Stomach (tissue), 9 donors: Measurements from ENCODE around the gene PCMT1. TPM values are rescaled to one million over a fixed set of nuclear protein-coding genes. Genes with fewer than 3 reads are reported as not detected.

Source experiments
- DNase-seq, 2 donors: peaks; one replicate each; pipeline versions ENCODE4 v3.0.0 to v3.0.0-alpha.2; 2013 to 2019
- H3K27ac ChIP-seq, 5 donors: fragments of 200-600 bp in 4 of 5; sonication (generic) in 4 of 5; one replicate each; pipeline ENCODE4 v1.5.1; 2013 to 2019; ENCODE audit warnings: mild to moderate bottlenecking in 1 of 5, moderate library complexity in 1 of 5
- H3K27me3 ChIP-seq, 3 donors: fragments of 200-600 bp; sonication (generic); one replicate each; pipeline ENCODE4 v1.5.1; 2017 to 2019; ENCODE audit warnings: mixed run types in 1 of 3
- H3K36me3 ChIP-seq, 4 donors: fragments of 200-600 bp; sonication (generic); 1 replicate in 3 of 4; 2 replicates in 1 of 4; pipeline ENCODE4 v1.5.1; 2016 to 2019
- H3K4me1 ChIP-seq, 4 donors: fragments of 200-600 bp; sonication (generic); one replicate each; pipeline ENCODE4 v1.5.1; 2016 to 2019
- H3K4me3 ChIP-seq, 4 donors: fragments of 200-600 bp; sonication (generic) in 3 of 4; one replicate each; pipeline ENCODE4 v1.5.1; 2016 to 2019; ENCODE audit warnings: mild to moderate bottlenecking in 1 of 4
- H3K9me3 ChIP-seq, 4 donors: fragments of 200-600 bp; sonication (generic); one replicate each; pipeline ENCODE4 v1.5.1; 2016 to 2019
- CTCF ChIP-seq, 7 experiments: fragments of 450-650 bp in 4 of 7; fragments of 200-600 bp in 3 of 7; sonication (generic) in 3 of 7; IDR thresholded peaks; one replicate each; pipeline ENCODE4 v1.5.1; 2016 to 2019; ENCODE audit warnings: antibody characterized with exemption in 7 of 7, control low read depth in 2 of 7, mild to moderate bottlenecking in 1 of 7
- EP300 ChIP-seq: sonication (generic); formaldehyde crosslinking; IDR thresholded peaks from one replicate; pipeline ENCODE4 v1.6.1; 2017; ENCODE audit warnings: antibody characterized with exemption
- POLR2A ChIP-seq, 4 donors: fragments of 450-650 bp; IDR thresholded peaks; one replicate each; pipeline ENCODE4 v1.6.1; 2016; ENCODE audit warnings: antibody characterized with exemption in 4 of 4, control low read depth in 2 of 4, mild to moderate bottlenecking in 1 of 4, moderate library complexity in 1 of 4
- POLR2AphosphoS5 ChIP-seq, 3 donors: sonication (generic); formaldehyde crosslinking; IDR thresholded peaks; one replicate each; pipeline ENCODE4 v1.6.1; 2016; ENCODE audit warnings: antibody characterized with exemption in 3 of 3
- WGBS, 5 donors: extraction: QIAGEN DNeasy Blood & Tissue Kit in 3 of 5; methylation state at CpG; one replicate each; pipeline versions ENCODE4 v1.1.5 to v1.1.7; 2013 to 2018; 5-methylcytosine and 5-hydroxymethylcytosine counted together
- intact Hi-C: fragments of 100-400 bp; cut with DNase I; formaldehyde crosslinking; loops from one replicate; pipeline ENCODE4 v1.15.1; 2023; ENCODE audit warnings: low total_unique reads
- polyA plus RNA-seq, 3 donors: library from polyadenylated mRNA; stranded (reverse); fragments of 200-250 nt; gene quantifications; one replicate each; pipeline ENCODE4 v1.2.3, GENCODE V29; 2013
- total RNA-seq, 5 donors: library from RNA; depleted of rRNA; stranded (reverse); fragments of >200 nt; gene quantifications; one replicate each; pipeline versions ENCODE4 v1.1.0 to v1.2.3, GENCODE V29; 2014 to 2016
- donor health status: healthy with polysubstance abuse.
- donor health status: Bipolar disorder and iron deficiency.
- donor health status: healthy.

PCMT1 gene
- total and polyA plus RNA-seq, 8 donors = 2.6 to 109 (median 43.3) TPM

GRCh38 chr6:149727793-149728498, 21.6 kb upstream of the PCMT1 start:
- TF ChIP-seq POLR2AphosphoS5 (IDR thresholded peaks at IDR 0.05) = no peak
- DNase-seq = no peak
- Histone ChIP-seq H3K4me3 (no peak overlapping the region), H3K36me3 (peaks cover 5 to 87% (median 85%) of the 10 kb centered on the region in 4 donors), H3K9me3 (no peaks in the 10 kb centered on the region), H3K27me3 (no peaks in the 10 kb centered on the region), H3K27ac (peak overlapping the region in 1 of 5 donors; percentile 54), H3K4me1 (peaks cover 0 to 18% (median 4%) of the 10 kb centered on the region in 4 donors)
- intact Hi-C loops = no loop called here
- WGBS, 5 donors = 81 to 96% (median 84%) methylated on average over 4 of the region's 4 CpGs

DNA sequence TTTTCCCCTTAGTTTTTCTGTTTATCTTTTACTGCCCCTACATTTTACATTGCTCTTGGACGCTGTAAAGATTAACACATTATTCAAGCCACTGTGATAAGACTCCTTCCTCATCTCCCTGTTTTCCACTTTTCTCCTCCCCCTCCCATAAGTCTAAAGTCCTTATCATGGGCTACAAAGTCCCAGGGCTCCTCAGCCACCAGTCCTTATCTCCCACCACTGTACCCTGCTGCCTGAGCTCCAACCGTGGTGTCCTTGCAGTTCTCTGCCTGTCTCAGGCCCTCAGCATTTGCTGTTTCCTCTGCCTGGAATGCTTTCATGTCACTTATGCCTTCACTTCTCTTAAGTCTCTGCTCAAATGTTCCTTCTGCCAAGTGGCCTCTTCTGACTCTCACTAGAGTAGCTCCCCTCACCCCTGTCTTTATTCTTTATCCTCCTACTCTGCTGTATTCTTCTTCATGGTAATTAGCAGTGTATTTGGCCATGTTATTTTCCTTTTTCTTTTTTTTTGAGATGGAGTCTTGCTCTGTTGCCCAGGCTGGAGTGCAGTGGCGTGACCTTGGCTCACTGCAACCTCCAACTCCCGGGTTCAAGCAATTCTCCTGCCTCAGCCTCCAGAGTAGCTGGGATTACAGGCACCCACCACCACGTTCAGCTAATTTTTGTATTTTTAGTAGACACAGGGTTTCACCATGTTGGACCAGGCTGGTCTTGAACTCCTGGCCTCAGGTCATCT, 20.9 kb upstream of the PCMT1 start:
- Histone ChIP-seq H3K4me1 (peaks cover 0 to 15% (median 2%) of the 10 kb centered on the region in 4 donors), H3K4me3 (no peak overlapping the region), H3K27me3 (no peaks in the 10 kb centered on the region), H3K36me3 (peaks cover 5 to 93% (median 91%) of the 10 kb centered on the region in 4 donors), H3K9me3 (no peaks in the 10 kb centered on the region), H3K27ac (peak overlapping the region in 2 of 5 donors; percentile 12 to 54)
- no peak for TF ChIP-seq POLR2AphosphoS5 (IDR thresholded peaks at IDR 0.05)
- TF ChIP-seq CTCF (IDR thresholded peaks at IDR 0.05) = no peak
- TF ChIP-seq POLR2A (IDR thresholded peaks at IDR 0.05) = no peak
- TF ChIP-seq EP300 = no peak
- 76 to 82% (median 77%) methylated on average over 5 of the region's 5 CpGs for WGBS, 5 donors
- intact Hi-C loops = no loop called here
- DNase-seq = no peak

GRCh38 chr6:149729824-149730223, 19.7 kb upstream of the PCMT1 start:
- WGBS, 5 donors = 90 to 95% (median 93%) methylated on average over 7 to 8 of the region's 8 CpGs
- Histone ChIP-seq H3K9me3 (no peaks in the 10 kb centered on the region), H3K4me3 (no peak overlapping the region), H3K36me3 (peaks cover 9 to 100% (median 98%) of the 10 kb centered on the region in 4 donors), H3K27ac (no peak overlapping the region), H3K4me1 (peaks cover 0 to 10% (median 0%) of the 10 kb centered on the region in 4 donors), H3K27me3 (no peaks in the 10 kb centered on the region)
- TF ChIP-seq POLR2A (IDR thresholded peaks at IDR 0.05) = no peak
- TF ChIP-seq POLR2AphosphoS5 (IDR thresholded peaks at IDR 0.05) = no peak
- TF ChIP-seq CTCF (IDR thresholded peaks at IDR 0.05) = no peak
- TF ChIP-seq EP300 = no peak
- intact Hi-C loops = no loop called here
- no peak for DNase-seq

GRCh38 chr6:149733089-149733720, 16.3 kb upstream of the PCMT1 start:
- DNase-seq = no peak
- no peak overlapping the region for H3K27ac ChIP-seq
- peaks cover 0 to 10% (median 0%) of the 10 kb centered on the region in 4 donors for H3K4me1 ChIP-seq
- 92 to 100% (median 98%) methylated on average over 2 of the region's 2 CpGs for WGBS, 5 donors
- no peaks in the 10 kb centered on the region for H3K9me3 ChIP-seq
- intact Hi-C loops = no loop called here
- H3K27me3 ChIP-seq = no peaks in the 10 kb centered on the region
- TF ChIP-seq POLR2AphosphoS5 (IDR thresholded peaks at IDR 0.05) (no peak), EP300 (no peak), POLR2A (IDR thresholded peaks at IDR 0.05) (no peak), CTCF (IDR thresholded peaks at IDR 0.05) (no peak)
- no peak overlapping the region for H3K4me3 ChIP-seq
- peaks cover 31 to 100% (median 99%) of the 10 kb centered on the region in 4 donors for H3K36me3 ChIP-seq
